ENCODE results near the gene CCDC171. TPM values are rescaled to one million over a fixed set of nuclear protein-coding genes. Genes with fewer than 3 reads are reported as not detected.

CCDC171 gene
- total RNA-seq, 6 experiments from 2014 or later = 0.42 to 0.80 (median 0.45) TPM

DNA sequence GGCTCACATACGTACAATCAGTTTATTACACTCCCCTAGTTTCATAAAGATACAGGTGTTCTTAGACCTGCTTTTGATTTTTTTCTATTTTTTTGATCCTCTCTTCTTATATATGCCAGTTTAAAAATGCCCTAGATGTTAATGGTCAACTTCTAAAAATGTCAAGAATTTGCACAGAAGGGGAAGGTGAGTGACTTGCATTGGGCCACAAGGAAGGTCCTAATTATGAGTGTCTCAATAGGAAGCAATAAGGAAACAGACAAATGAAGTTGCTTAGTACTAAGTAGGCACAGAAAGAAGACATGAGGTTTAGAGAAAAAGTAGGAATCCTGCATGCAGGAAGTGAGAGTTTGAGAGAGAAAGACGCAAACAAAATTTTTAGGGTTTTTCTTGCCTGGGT lies 3.2 kb upstream of the CCDC171 start:
- TF ChIP-seq CTCF (IDR thresholded peaks at IDR 0.05) (no peak), POLR2A (IDR thresholded peaks at IDR 0.05) (no peak)
- no peak overlapping the region for H3K4me3 ChIP-seq
- no peak for DNase-seq
- H3K27ac ChIP-seq = no peak overlapping the region
- intact Hi-C loops (cut with DNase I) = no loop called here
- no peaks in the 10 kb centered on the region for H3K27me3 ChIP-seq
- no peaks in the 10 kb centered on the region for H3K4me1 ChIP-seq
- 96% methylated on average over 2 of the region's 2 CpGs for WGBS (ENCODE audit: insufficient coverage, low coverage, low lambda C conversion rate, missing lambda C conversion rate)
- no peak for ATAC-seq
- H3K36me3 ChIP-seq = no peaks in the 10 kb centered on the region
- H3K9me3 ChIP-seq = no peaks in the 10 kb centered on the region

GRCh38 chr9:15553528-15553898 lies 670 bp downstream of the CCDC171 start:
- H3K27ac ChIP-seq = peak overlapping the region in 1 of 3 donors; percentile 42
- ATAC-seq = no peak
- intact Hi-C loops (cut with DNase I) = no loop called here
- TF ChIP-seq CTCF (IDR thresholded peaks at IDR 0.05) (no peak), POLR2A (IDR thresholded peaks at IDR 0.05) (no peak)
- no peaks in the 10 kb centered on the region for H3K27me3 ChIP-seq
- H3K36me3 ChIP-seq = no peaks in the 10 kb centered on the region
- DNase-seq = no peak
- H3K4me3 ChIP-seq = peak overlapping the region; percentile 48 to 76 (median 62)
- no peaks in the 10 kb centered on the region for H3K4me1 ChIP-seq
- 2% methylated on average over 6 of the region's 13 CpGs for WGBS (ENCODE audit: insufficient coverage, low coverage, low lambda C conversion rate, missing lambda C conversion rate)
- no peaks in the 10 kb centered on the region for H3K9me3 ChIP-seq

GRCh38 chr9:15570769-15571168 lies 17.9 kb downstream of the CCDC171 start:
- no peak overlapping the region for H3K27ac ChIP-seq
- no peaks in the 10 kb centered on the region for H3K9me3 ChIP-seq
- no peaks in the 10 kb centered on the region for H3K36me3 ChIP-seq
- TF ChIP-seq CTCF (IDR thresholded peaks at IDR 0.05) = no peak
- no peak overlapping the region for H3K4me3 ChIP-seq
- H3K4me1 ChIP-seq = no peaks in the 10 kb centered on the region
- no peak for ATAC-seq
- WGBS (ENCODE audit: insufficient coverage, low coverage, low lambda C conversion rate, missing lambda C conversion rate) = 85% methylated on average over 2 of the region's 2 CpGs
- intact Hi-C loops (cut with DNase I) = no loop called here
- H3K27me3 ChIP-seq = no peaks in the 10 kb centered on the region
- no peak for DNase-seq

DNA sequence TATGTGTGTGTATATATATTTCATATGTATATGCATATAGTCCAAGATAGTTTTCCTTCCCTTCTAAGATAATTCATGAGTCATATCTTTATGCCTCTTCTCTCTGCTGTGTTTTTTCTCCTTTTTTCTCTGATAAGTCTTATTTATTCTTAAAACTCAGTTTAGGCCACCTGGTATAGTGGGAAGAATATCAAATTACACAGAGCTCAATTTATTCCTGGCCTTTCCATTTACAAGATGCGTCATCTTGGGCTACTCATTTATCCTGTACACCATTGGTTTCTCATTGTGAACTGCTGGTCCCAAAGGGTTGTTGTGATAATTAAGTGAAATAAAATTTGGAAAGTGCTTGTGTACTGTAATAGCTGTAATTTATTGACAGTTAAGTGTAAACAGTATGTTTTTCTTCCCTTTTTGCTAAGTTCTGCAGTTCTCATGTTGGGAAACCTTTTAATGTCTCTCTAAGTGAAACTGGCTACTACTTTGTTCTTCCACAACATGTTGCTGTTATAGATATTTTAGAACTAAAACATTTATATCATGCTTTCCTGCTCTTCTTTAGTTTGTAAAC lies 19.4 kb downstream of the CCDC171 start:
- TF ChIP-seq CTCF (IDR thresholded peaks at IDR 0.05) = no peak
- Histone ChIP-seq H3K9me3 (no peaks in the 10 kb centered on the region), H3K36me3 (no peaks in the 10 kb centered on the region), H3K4me3 (no peak overlapping the region), H3K27ac (no peak overlapping the region), H3K4me1 (no peaks in the 10 kb centered on the region), H3K27me3 (no peaks in the 10 kb centered on the region)
- ATAC-seq = no peak
- WGBS (ENCODE audit: insufficient coverage, low coverage, low lambda C conversion rate, missing lambda C conversion rate) = 100% methylated on average over 1 of the region's 1 CpG
- DNase-seq = no peak
- intact Hi-C loops (cut with DNase I) = no loop called here

All from right lobe of liver (tissue), 6 donors.